Smooth muscle cell (in vitro differentiated cells): Measurements from ENCODE around the gene SLC26A5. TPM values are rescaled to one million over a fixed set of nuclear protein-coding genes. Genes with fewer than 3 reads are reported as not detected.
A peak's percentile ranks its signal among the peaks of the same experiment; 100 is the strongest.

Experiments
- DNase-seq: peaks from one replicate; lab custom pipeline; 2025; ENCODE audit not compliant: unreplicated experiment; lab: John Stamatoyannopoulos, UW
- H2AFZ ChIP-seq: fragments of 200-600 bp; sonication (generic); 2 replicates; pipeline ENCODE4 v1.6.0; 2016; ENCODE audit warnings: antibody characterized with exemption, low read depth, mild to moderate bottlenecking
- H3F3A ChIP-seq: fragments of 200-600 bp; sonication (generic); 2 replicates; pipeline ENCODE4 v1.6.0; 2017; ENCODE audit warnings: antibody characterized with exemption, low read depth
- H3K27ac ChIP-seq: fragments of 200-600 bp; sonication (generic); 2 replicates; pipeline ENCODE4 v1.5.1; 2016; ENCODE audit warnings: low read depth, mild to moderate bottlenecking
- H3K27me3 ChIP-seq: fragments of 200-600 bp; sonication (generic); 2 replicates; pipeline ENCODE4 v1.6.1; 2016; ENCODE audit warnings: low read depth, mild to moderate bottlenecking
- H3K36me3 ChIP-seq: fragments of 200-600 bp; sonication (generic); 2 replicates; pipeline ENCODE4 v1.5.1; 2016; ENCODE audit warnings: low read depth
- H3K4me1 ChIP-seq: fragments of 200-600 bp; sonication (generic); 2 replicates; pipeline ENCODE4 v1.5.1; 2016; ENCODE audit warnings: low read depth
- H3K4me2 ChIP-seq: fragments of 200-600 bp; sonication (generic); 2 replicates; pipeline ENCODE4 v1.6.0; 2016; ENCODE audit warnings: mild to moderate bottlenecking
- H3K4me3 ChIP-seq: fragments of 200-600 bp; sonication (generic); 2 replicates; pipeline ENCODE4 v1.5.1; 2016; ENCODE audit warnings: mild to moderate bottlenecking
- H3K79me2 ChIP-seq: fragments of 200-600 bp; sonication (generic); 2 replicates; pipeline ENCODE4 v1.6.0; 2016; ENCODE audit warnings: low read depth, mild to moderate bottlenecking
- H3K9ac ChIP-seq: fragments of 200-600 bp; sonication (generic); 2 replicates; pipeline ENCODE4 v1.6.0; 2016; ENCODE audit warnings: low read depth
- H3K9me3 ChIP-seq: fragments of 200-600 bp; sonication (generic); replicated peaks from 2 replicates; pipeline ENCODE4 v1.5.1; 2016; ENCODE audit warnings: low read depth
- H4K20me1 ChIP-seq: fragments of 200-600 bp; sonication (generic); 2 replicates; pipeline ENCODE4 v1.6.0; 2016; ENCODE audit warnings: low read depth
- CTCF ChIP-seq: fragments of 200-600 bp; sonication (generic); IDR thresholded peaks from 2 replicates; pipeline ENCODE4 v1.5.1; 2017; ENCODE audit warnings: borderline replicate concordance, mild to moderate bottlenecking, antibody characterized with exemption; ENCODE audit not compliant: insufficient read depth, poor library complexity, severe bottlenecking
- WGBS: methylation state at CpG from one replicate; pipeline ENCODE4 v1.1.7; 2016; ENCODE audit warnings: low lambda C conversion rate; 5-methylcytosine and 5-hydroxymethylcytosine counted together
- polyA plus RNA-seq: library from polyadenylated mRNA; unstranded; fragments of >200 nt; fragmentation: Nextera tagmentation; extraction: Ambion mirVana; gene quantifications from 2 replicates; pipeline ENCODE4 v1.2.1, GENCODE V29; 2016
- total RNA-seq: library from RNA; depleted of rRNA; stranded (reverse); fragments of >200 nt; gene quantifications from 2 replicates; pipeline ENCODE4 v1.2.3, GENCODE V29; 2014

Gene SLC26A5
- total and polyA plus RNA-seq, 2 experiments from 2014 or later, result not detected

GRCh38 chr7:103379270-103379975, 66.6 kb downstream of the SLC26A5 start:
- TF ChIP-seq CTCF, result no peak
- H3F3A ChIP-seq, result no peaks in the 10 kb centered on the region
- no peak overlapping the region for H3K27ac ChIP-seq
- H3K9ac ChIP-seq, result no peak overlapping the region
- no peaks in the 10 kb centered on the region for H3K27me3 ChIP-seq
- 84% methylated on average over 3 of the region's 3 CpGs for WGBS
- H3K4me1 ChIP-seq, result no peaks in the 10 kb centered on the region
- no peaks in the 10 kb centered on the region for H3K79me2 ChIP-seq
- no peaks in the 10 kb centered on the region for H3K36me3 ChIP-seq
- no peak overlapping the region for H3K4me2 ChIP-seq
- H3K9me3 ChIP-seq, result no peaks in the 10 kb centered on the region
- H3K4me3 ChIP-seq, result no peak overlapping the region
- DNase-seq, result no peak
- peak overlapping the region; percentile 85 for H2AFZ ChIP-seq
- no peaks in the 10 kb centered on the region for H4K20me1 ChIP-seq

GRCh38 chr7:103373866-103374643, 72.0 kb downstream of the SLC26A5 start:
- Histone ChIP-seq H3K4me2 (no peak overlapping the region), H3K79me2 (no peaks in the 10 kb centered on the region), H3K27ac (no peak overlapping the region), H3K9me3 (no peaks in the 10 kb centered on the region), H3F3A (no peaks in the 10 kb centered on the region), H2AFZ (no peak overlapping the region), H3K27me3 (no peaks in the 10 kb centered on the region), H3K36me3 (peaks cover under 1% of the 10 kb centered on the region), H3K4me3 (no peak overlapping the region), H3K9ac (no peak overlapping the region), H3K4me1 (no peaks in the 10 kb centered on the region), H4K20me1 (no peaks in the 10 kb centered on the region)
- no peak for TF ChIP-seq CTCF
- 69% methylated on average over 6 of the region's 6 CpGs for WGBS
- no peak for DNase-seq

GRCh38 chr7:103369432-103369831, 76.6 kb downstream of the SLC26A5 start:
- Histone ChIP-seq H2AFZ (no peak overlapping the region), H3K4me1 (no peaks in the 10 kb centered on the region), H3K4me2 (no peak overlapping the region), H3K27me3 (no peaks in the 10 kb centered on the region), H4K20me1 (no peaks in the 10 kb centered on the region), H3K79me2 (no peaks in the 10 kb centered on the region), H3K27ac (no peak overlapping the region), H3K9me3 (no peaks in the 10 kb centered on the region), H3K9ac (no peak overlapping the region), H3F3A (no peaks in the 10 kb centered on the region), H3K36me3 (peaks cover 31% of the 10 kb centered on the region), H3K4me3 (no peak overlapping the region)
- no peak for TF ChIP-seq CTCF
- WGBS, result 97% methylated on average over 5 of the region's 5 CpGs
- DNase-seq, result no peak

- Histone ChIP-seq H3F3A (no peaks in the 10 kb centered on the region), H3K4me2 (peak overlapping the region; percentile 37), H3K27ac (no peak overlapping the region), H3K4me1 (peaks cover 19% of the 10 kb centered on the region), H3K9me3 (no peaks in the 10 kb centered on the region), H3K79me2 (peaks cover 79% of the 10 kb centered on the region), H3K9ac (no peak overlapping the region), H3K36me3 (peaks cover 11% of the 10 kb centered on the region), H3K4me3 (no peak overlapping the region), H4K20me1 (peaks cover 67% of the 10 kb centered on the region), H2AFZ (no peak overlapping the region), H3K27me3 (no peaks in the 10 kb centered on the region)
- 100% methylated on average over 1 of the region's 1 CpG for WGBS
- DNase-seq, result no peak
- TF ChIP-seq CTCF, result no peak
Measured at GRCh38 chr7:103349805-103350204, 96.2 kb downstream of the SLC26A5 start.
